Transverse colon (tissue), 4 donors: ENCODE measurements around the gene YRDC. TPM values are rescaled to one million over a fixed set of nuclear protein-coding genes. Genes with fewer than 3 reads are reported as not detected.

ENCODE experiments used
- DNase-seq: peaks from one replicate; pipeline ENCODE4 v3.0.0-alpha.2; 2019
- H3K27ac ChIP-seq, 4 donors: fragments of 200-600 bp; sonication (generic); 2 replicates each; pipeline ENCODE4 v1.5.1; 2016 to 2018; ENCODE audit warnings: inconsistent platforms in 4 of 4
- H3K27me3 ChIP-seq: fragments of 200-600 bp; sonication (generic); 2 replicates; pipeline ENCODE4 v1.5.1; 2017; ENCODE audit warnings: inconsistent platforms
- H3K36me3 ChIP-seq, 4 donors: fragments of 200-600 bp; sonication (generic); 2 replicates each; pipeline ENCODE4 v1.5.1; 2017 to 2019; ENCODE audit warnings: inconsistent platforms in 4 of 4
- H3K4me1 ChIP-seq, 4 donors: fragments of 200-600 bp; sonication (generic); 2 replicates each; pipeline ENCODE4 v1.5.1; 2017 to 2020; ENCODE audit warnings: inconsistent platforms in 4 of 4
- H3K4me3 ChIP-seq, 4 donors: fragments of 200-600 bp; sonication (generic); 1 replicate in 1 of 4; 2 replicates in 3 of 4; pipeline versions ENCODE4 v1.5.1 to v1.6.1; 2017 to 2019; ENCODE audit warnings: inconsistent platforms in 4 of 4
- H3K9me3 ChIP-seq, 2 donors: fragments of 200-600 bp; sonication (generic); 2 replicates each; pipeline ENCODE4 v1.5.1; 2017 to 2019; ENCODE audit warnings: inconsistent platforms in 2 of 2
- EP300 ChIP-seq: sonication (generic); formaldehyde crosslinking; IDR thresholded peaks from one replicate; pipeline ENCODE4 v1.6.1; 2017; ENCODE audit warnings: antibody characterized with exemption, low read depth
- POLR2A ChIP-seq: fragments of 450-650 bp; IDR thresholded peaks from one replicate; pipeline ENCODE4 v1.6.1; 2016; ENCODE audit warnings: antibody characterized with exemption, mild to moderate bottlenecking, moderate library complexity
- POLR2AphosphoS5 ChIP-seq, 3 donors: sonication (generic); formaldehyde crosslinking; IDR thresholded peaks; one replicate each; pipeline ENCODE4 v1.6.1; 2016; ENCODE audit warnings: antibody characterized with exemption in 3 of 3
- WGBS, 2 donors: methylation state at CpG; one replicate each; pipeline ENCODE4 v1.1.5; 2018; ENCODE audit warnings: low coverage in 1 of 2; 5-methylcytosine and 5-hydroxymethylcytosine counted together
- in situ Hi-C, 4 donors: fragments of 200-750 bp; cut with MboI; loops; one replicate each; pipeline versions ENCODE4 v1.15.0 to v1.15.1; 2017; ENCODE audit warnings: low sequenced_read_pairs in 3 of 4, low pct_ligation_motif_present in 1 of 4, low pct_unique_long_range_greater_than_20kb in 1 of 4
- intact Hi-C: fragments of 100-400 bp; cut with DNase I; formaldehyde crosslinking; loops from one replicate; pipeline ENCODE4 v1.15.1; 2023; ENCODE audit warnings: low total_unique reads
- total RNA-seq, 4 donors: library from RNA; depleted of rRNA; stranded (reverse); fragments of >200 nt; gene quantifications; one replicate each; pipeline ENCODE4 v1.1.0, GENCODE V29; 2016
- TF ChIP-seq, protein P1 (sequence below), 5 experiments: fragments of 200-600 bp in 3 of 5; fragments of 450-650 bp in 2 of 5; sonication (generic) in 3 of 5; IDR thresholded peaks; 1 replicate in 2 of 5; 2 replicates in 3 of 5; pipeline ENCODE4 v1.5.1; 2016 to 2017; ENCODE audit warnings: antibody characterized with exemption in 5 of 5, inconsistent platforms in 3 of 5, mild to moderate bottlenecking in 2 of 5, moderate library complexity in 1 of 5

YRDC gene
- total RNA-seq, 4 donors from 2014 or later: 3.4 to 17.2 (median 11.6) TPM

DNA sequence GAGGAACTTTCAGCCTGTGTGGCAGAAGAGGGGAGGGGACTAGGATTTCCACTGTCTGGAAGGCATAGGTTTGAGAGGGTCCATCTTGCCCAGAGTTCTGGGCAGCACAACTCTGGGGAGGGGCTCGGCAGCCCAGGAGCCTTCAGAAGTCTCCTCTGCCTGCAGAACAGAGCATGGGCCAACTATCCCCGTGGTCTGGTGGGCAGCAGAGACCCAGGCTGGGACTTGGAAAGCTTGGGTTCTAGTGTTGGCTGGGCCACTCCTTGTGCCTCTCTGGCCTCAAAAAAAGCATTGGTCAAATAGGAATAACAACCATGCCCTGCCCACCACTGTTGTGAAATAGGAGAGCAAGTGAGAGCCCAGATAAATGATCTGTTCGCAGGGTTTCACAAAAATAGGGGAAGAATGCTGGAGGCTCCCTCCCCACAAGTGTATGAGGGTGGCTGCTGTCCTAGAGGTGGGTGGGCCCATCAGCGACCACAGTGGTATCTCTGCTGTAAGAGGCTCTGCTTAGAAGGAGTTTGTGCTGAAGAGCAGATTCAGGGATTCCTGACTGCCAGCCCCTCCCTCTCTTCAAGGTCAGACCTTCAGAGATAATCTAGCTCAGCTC, 52.0 kb downstream of the YRDC start:
- no peak for DNase-seq
- intact Hi-C loops: no loop called here
- WGBS, 2 donors: 60 to 65% methylated on average over 1 to 4 of the region's 4 CpGs
- in situ Hi-C loops: no loop called here
- no peak for TF ChIP-seq POLR2AphosphoS5 (IDR thresholded peaks at IDR 0.05)
- TF ChIP-seq, protein P1, sequence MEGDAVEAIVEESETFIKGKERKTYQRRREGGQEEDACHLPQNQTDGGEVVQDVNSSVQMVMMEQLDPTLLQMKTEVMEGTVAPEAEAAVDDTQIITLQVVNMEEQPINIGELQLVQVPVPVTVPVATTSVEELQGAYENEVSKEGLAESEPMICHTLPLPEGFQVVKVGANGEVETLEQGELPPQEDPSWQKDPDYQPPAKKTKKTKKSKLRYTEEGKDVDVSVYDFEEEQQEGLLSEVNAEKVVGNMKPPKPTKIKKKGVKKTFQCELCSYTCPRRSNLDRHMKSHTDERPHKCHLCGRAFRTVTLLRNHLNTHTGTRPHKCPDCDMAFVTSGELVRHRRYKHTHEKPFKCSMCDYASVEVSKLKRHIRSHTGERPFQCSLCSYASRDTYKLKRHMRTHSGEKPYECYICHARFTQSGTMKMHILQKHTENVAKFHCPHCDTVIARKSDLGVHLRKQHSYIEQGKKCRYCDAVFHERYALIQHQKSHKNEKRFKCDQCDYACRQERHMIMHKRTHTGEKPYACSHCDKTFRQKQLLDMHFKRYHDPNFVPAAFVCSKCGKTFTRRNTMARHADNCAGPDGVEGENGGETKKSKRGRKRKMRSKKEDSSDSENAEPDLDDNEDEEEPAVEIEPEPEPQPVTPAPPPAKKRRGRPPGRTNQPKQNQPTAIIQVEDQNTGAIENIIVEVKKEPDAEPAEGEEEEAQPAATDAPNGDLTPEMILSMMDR (IDR thresholded peaks at IDR 0.05): no peak
- TF ChIP-seq EP300: no peak
- no peak overlapping the region for H3K4me3 ChIP-seq
- no peaks in the 10 kb centered on the region for H3K9me3 ChIP-seq
- no peaks in the 10 kb centered on the region for H3K36me3 ChIP-seq
- H3K4me1 ChIP-seq: peaks cover 0 to 21% (median 8%) of the 10 kb centered on the region in 4 donors
- H3K27me3 ChIP-seq: peaks cover 95% of the 10 kb centered on the region
- no peak overlapping the region for H3K27ac ChIP-seq

DNA sequence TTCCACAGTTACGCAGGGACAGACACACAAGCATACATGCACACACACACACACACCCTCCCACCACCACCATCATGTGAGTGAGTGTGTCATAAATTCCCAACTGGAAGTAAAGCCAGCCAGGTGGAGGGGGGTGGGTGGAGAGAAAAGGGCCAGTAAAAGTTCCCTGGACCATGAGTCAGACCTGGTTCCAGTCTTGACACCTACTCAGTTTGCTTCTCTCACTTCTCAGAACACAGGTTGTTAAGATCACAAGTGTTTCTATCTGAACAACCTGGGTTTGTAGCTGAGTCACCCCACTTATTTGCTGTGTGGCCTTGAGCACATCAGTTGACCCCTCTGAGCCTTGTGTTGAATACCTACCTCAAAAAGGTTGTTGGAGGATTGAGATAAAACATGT, 52.7 kb downstream of the YRDC start:
- no peak for DNase-seq
- no peaks in the 10 kb centered on the region for H3K9me3 ChIP-seq
- in situ Hi-C loops: no loop called here
- no peak overlapping the region for H3K27ac ChIP-seq
- TF ChIP-seq EP300: no peak
- TF ChIP-seq, protein P1 (IDR thresholded peaks at IDR 0.05): no peak
- TF ChIP-seq POLR2A: no peak
- intact Hi-C loops: no loop called here
- no peak overlapping the region for H3K4me3 ChIP-seq
- WGBS, 2 donors: 35% methylated on average over 1 of the region's 1 CpG; no CpG with 5 or more reads in 1 of the 2 donors
- H3K27me3 ChIP-seq: peaks cover 95% of the 10 kb centered on the region
- H3K36me3 ChIP-seq: no peaks in the 10 kb centered on the region
- H3K4me1 ChIP-seq: peaks cover 0 to 21% (median 8%) of the 10 kb centered on the region in 4 donors

DNA sequence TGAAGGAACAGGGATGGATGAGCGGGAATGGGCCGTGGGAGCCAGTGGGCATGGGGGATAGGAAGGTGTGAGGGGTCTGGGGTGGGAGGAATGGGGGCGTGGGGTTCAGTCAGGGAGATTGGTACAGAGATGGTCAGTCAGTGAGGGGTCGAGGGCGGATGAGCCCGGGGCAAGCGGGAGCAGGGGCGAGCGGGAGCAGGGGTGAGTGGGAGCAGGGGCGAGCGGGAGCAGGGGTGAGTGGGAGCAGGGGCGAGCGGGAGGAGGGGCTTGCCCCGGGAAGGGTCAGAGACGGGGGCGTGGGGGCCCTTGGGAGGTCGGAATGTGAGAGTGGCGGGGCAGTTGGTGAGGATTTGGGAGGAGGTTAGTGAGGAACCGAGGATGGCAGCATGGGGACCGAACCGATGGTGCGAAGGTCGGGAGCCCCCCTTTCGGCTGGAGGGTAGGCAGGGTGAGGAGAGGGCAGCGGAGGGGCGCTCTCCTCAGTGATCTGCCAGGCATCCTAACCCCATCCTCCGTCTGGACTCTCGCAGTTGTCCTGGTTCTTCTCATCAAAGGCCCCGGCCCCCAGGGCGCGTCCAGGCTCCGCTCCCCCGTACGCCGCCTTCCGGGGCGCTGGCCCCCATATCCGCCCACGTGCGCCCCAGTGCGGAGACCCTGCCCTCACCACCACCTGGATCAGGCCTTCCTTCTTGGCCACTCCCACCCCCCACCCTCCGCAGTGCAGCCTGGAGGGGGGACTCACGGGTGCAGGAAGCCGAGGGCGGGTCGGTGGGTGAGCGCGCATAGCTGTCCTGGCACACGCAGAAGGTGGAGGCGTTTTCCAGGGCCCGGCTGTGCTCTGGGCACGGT, 54.3 kb downstream of the YRDC start:
- TF ChIP-seq, protein P1 (IDR thresholded peaks at IDR 0.05): no peak
- TF ChIP-seq POLR2A: no peak
- TF ChIP-seq POLR2AphosphoS5 (IDR thresholded peaks at IDR 0.05): no peak
- TF ChIP-seq EP300: no peak
- Histone ChIP-seq H3K4me3 (peak overlapping the region in 2 of 4 donors; percentile 52 to 58), H3K4me1 (peaks cover 0 to 21% (median 8%) of the 10 kb centered on the region in 4 donors), H3K9me3 (no peaks in the 10 kb centered on the region), H3K27me3 (peaks cover 94% of the 10 kb centered on the region), H3K27ac (no peak overlapping the region), H3K36me3 (no peaks in the 10 kb centered on the region)
- DNase-seq: no peak
- in situ Hi-C loops: no loop called here
- intact Hi-C loops: no loop called here
- WGBS, 2 donors: 0 to 17% methylated on average over 4 to 50 of the region's 52 CpGs

Other genes with a start within 250 kb of the YRDC start
- 10 to 100 TPM; 33.5 to 58.4 (median 43.0) TPM for gene GNL2, start 212.3 kb downstream of the YRDC start, total RNA-seq
- gene RSPO1, start 173.3 kb downstream of the YRDC start, total RNA-seq: 10 to 100 TPM in 1 of 4 donors, 1 to 10 TPM in 1, under 1 TPM in 2; 0.40 to 11.6 (median 1.2) TPM
- 1 to 10 TPM in 3 of 4 donors, not detected in 1; 2.0 to 5.7 (median 2.1) TPM for gene CDCA8, start 115.7 kb downstream of the YRDC start, total RNA-seq
- gene EPHA10, start 43.1 kb downstream of the YRDC start, total RNA-seq: 10 to 100 TPM; 54.5 to 94.3 (median 77.6) TPM
- 1 to 10 TPM; 1.1 to 9.6 (median 5.7) TPM for gene MANEAL, start 14.4 kb downstream of the YRDC start, total RNA-seq
- 10 to 100 TPM; 48.9 to 71.6 (median 55.2) TPM for gene C1orf122, start 418 bp downstream of the YRDC start, total RNA-seq
- gene MTF1, start 51.4 kb upstream of the YRDC start, total RNA-seq: 10 to 100 TPM in 2 of 4 donors, 1 to 10 TPM in 2; 2.2 to 20.2 (median 9.3) TPM
- 10 to 100 TPM; 32.6 to 43.6 (median 39.1) TPM for gene INPP5B, start 138.8 kb upstream of the YRDC start, total RNA-seq
- 10 to 100 TPM; 17.7 to 55.0 (median 39.5) TPM for gene SF3A3, start 181.8 kb upstream of the YRDC start, total RNA-seq
- gene FHL3, start 197.3 kb upstream of the YRDC start, total RNA-seq: 10 to 100 TPM in 3 of 4 donors, 1 to 10 TPM in 1; 3.0 to 19.1 (median 12.2) TPM
- gene UTP11, start 204.5 kb upstream of the YRDC start, total RNA-seq: 10 to 100 TPM in 2 of 4 donors, 1 to 10 TPM in 2; 3.2 to 22.2 (median 15.3) TPM
- gene POU3F1, start 238.6 kb upstream of the YRDC start, total RNA-seq: not detected